ENCODE measurements around the gene TSHZ2. TPM values are rescaled to one million over a fixed set of nuclear protein-coding genes. Genes with fewer than 3 reads are reported as not detected.

TSHZ2 gene
- total RNA-seq, 2 donors from 2014 or later: 3.3 to 6.2 TPM

GRCh38 chr20:53336892-53337291 lies 364.7 kb downstream of the TSHZ2 start:
- H3K4me3 ChIP-seq: no peak overlapping the region
- no peak for TF ChIP-seq CTCF (IDR thresholded peaks at IDR 0.05)
- no peaks in the 10 kb centered on the region for H3K27me3 ChIP-seq
- H3K4me1 ChIP-seq: no peaks in the 10 kb centered on the region
- H3K9me3 ChIP-seq: no peaks in the 10 kb centered on the region
- H3K36me3 ChIP-seq: no peaks in the 10 kb centered on the region
- no peak overlapping the region for H3K27ac ChIP-seq
- DNase-seq (ENCODE audit: low spot score): no peak

GRCh38 chr20:53337390-53338101 lies 365.4 kb downstream of the TSHZ2 start:
- Histone ChIP-seq H3K4me3 (no peak overlapping the region), H3K36me3 (no peaks in the 10 kb centered on the region), H3K9me3 (no peaks in the 10 kb centered on the region), H3K27ac (no peak overlapping the region), H3K4me1 (no peaks in the 10 kb centered on the region), H3K27me3 (no peaks in the 10 kb centered on the region)
- DNase-seq (ENCODE audit: low spot score): no peak
- no peak for TF ChIP-seq CTCF (IDR thresholded peaks at IDR 0.05)

GRCh38 chr20:53338716-53339115 lies 366.6 kb downstream of the TSHZ2 start:
- no peaks in the 10 kb centered on the region for H3K4me1 ChIP-seq
- no peak for TF ChIP-seq CTCF (IDR thresholded peaks at IDR 0.05)

GRCh38 chr20:53342429-53342828 lies 370.3 kb downstream of the TSHZ2 start:
- Histone ChIP-seq H3K9me3 (no peaks in the 10 kb centered on the region), H3K27me3 (no peaks in the 10 kb centered on the region), H3K4me3 (no peak overlapping the region), H3K36me3 (no peaks in the 10 kb centered on the region), H3K4me1 (no peaks in the 10 kb centered on the region), H3K27ac (no peak overlapping the region)
- no peak for TF ChIP-seq CTCF (IDR thresholded peaks at IDR 0.05)
- DNase-seq (ENCODE audit: low spot score): no peak

More at GRCh38 chr20:53338716-53339115, 366.6 kb downstream of the TSHZ2 start:
- Histone ChIP-seq H3K36me3 (no peaks in the 10 kb centered on the region), H3K9me3 (no peaks in the 10 kb centered on the region), H3K27ac (no peak overlapping the region), H3K4me3 (no peak overlapping the region), H3K27me3 (no peaks in the 10 kb centered on the region)
- DNase-seq (ENCODE audit: low spot score): no peak

GRCh38 chr20:53343448-53343847 lies 371.3 kb downstream of the TSHZ2 start:
- H3K9me3 ChIP-seq: no peaks in the 10 kb centered on the region
- no peaks in the 10 kb centered on the region for H3K36me3 ChIP-seq
- no peaks in the 10 kb centered on the region for H3K4me1 ChIP-seq
- no peaks in the 10 kb centered on the region for H3K27me3 ChIP-seq
- no peak for DNase-seq (ENCODE audit: low spot score)
- TF ChIP-seq CTCF (IDR thresholded peaks at IDR 0.05): no peak
- H3K4me3 ChIP-seq: no peak overlapping the region
- no peak overlapping the region for H3K27ac ChIP-seq

- Histone ChIP-seq H3K4me1 (no peaks in the 10 kb centered on the region), H3K36me3 (no peaks in the 10 kb centered on the region), H3K4me3 (no peak overlapping the region), H3K9me3 (no peaks in the 10 kb centered on the region), H3K27me3 (no peaks in the 10 kb centered on the region), H3K27ac (no peak overlapping the region)
- DNase-seq (ENCODE audit: low spot score): no peak
- no peak for TF ChIP-seq CTCF (IDR thresholded peaks at IDR 0.05)
Observed at GRCh38 chr20:53344891-53345290, 372.7 kb downstream of the TSHZ2 start.
